Endothelial cell of umbilical vein (primary cell): ENCODE results near the gene DENND1A. TPM values are rescaled to one million over a fixed set of nuclear protein-coding genes. Genes with fewer than 3 reads are reported as not detected.

Experiments
- BruUV-seq: library from RNA; stranded (reverse); fragments of 400-500 nt; replicated peaks from 2 replicates; lab custom pipeline; 2021; lab: Mats Ljungman, UMichigan
- CTCF ChIA-PET: fragments of 300-600, 350-600 bp; sonication (Branson Sonifier 250); formaldehyde crosslinking; loops from one replicate; lab custom pipeline; 2021; ENCODE audit warnings: antibody characterized with exemption, inconsistent platforms; lab: Charles Lee
- POLR2A ChIA-PET: fragments of 300-600, 350-600 bp; sonication (Branson Sonifier 250); formaldehyde crosslinking; loops from one replicate; lab custom pipeline; 2021; ENCODE audit warnings: antibody characterized with exemption, inconsistent platforms; lab: Charles Lee
- DNase-seq: peaks from one replicate; pipeline ENCODE4 v3.0.0-alpha.2; 2011; ENCODE audit warnings: low read depth, low spot score
- FAIRE-seq: peaks from 2 replicates; lab custom pipeline; 2011; peaks lifted over from hg19 to GRCh38; lab: Jason Lieb, UNC
- H2AFZ ChIP-seq: 2 replicates; pipeline ENCODE4 v1.6.0; 2012; ENCODE audit warnings: low read depth, low read length, control low read depth, inconsistent platforms
- H3K27ac ChIP-seq: 2 replicates; pipeline ENCODE4 v1.5.1; 2011; ENCODE audit warnings: low read depth, mild to moderate bottlenecking, control low read depth, low read length, moderate library complexity; ENCODE audit not compliant: insufficient read depth
- H3K27me3 ChIP-seq, 2 experiments: 2 replicates each; pipeline versions ENCODE4 v1.6.0 to v1.6.1; 2011; ENCODE audit warnings: low read length in 2 of 2, mixed read lengths in 1 of 2; ENCODE audit not compliant: control insufficient read depth in 2 of 2, insufficient read depth in 2 of 2
- H3K36me3 ChIP-seq, 2 experiments: 2 replicates in 1 of 2; 3 replicates in 1 of 2; pipeline ENCODE4 v1.5.1; 2011; ENCODE audit warnings: low read length in 2 of 2, mild to moderate bottlenecking in 1 of 2, moderate library complexity in 1 of 2; ENCODE audit not compliant: control insufficient read depth in 2 of 2, insufficient read depth in 2 of 2; ENCODE audit errors: extremely low read depth in 1 of 2
- H3K4me1 ChIP-seq: 3 replicates; pipeline ENCODE4 v1.5.1; 2011; ENCODE audit warnings: mild to moderate bottlenecking, low read length; ENCODE audit not compliant: control insufficient read depth, insufficient read depth; ENCODE audit errors: extremely low read depth
- H3K4me2 ChIP-seq: 2 replicates; pipeline ENCODE4 v1.6.1; 2011; ENCODE audit warnings: low read length, control low read depth, mixed read lengths; ENCODE audit not compliant: insufficient read depth
- H3K4me3 ChIP-seq, 3 experiments: fragments of 200-600 bp in 1 of 3; sonication (generic), shearing (Covaris generic) in 1 of 3; replicated peaks in 1 of 3; 2 replicates each; pipeline ENCODE4 v1.5.1; 2011 to 2016; ENCODE audit warnings: control low read depth in 3 of 3, low read length in 3 of 3, mild to moderate bottlenecking in 2 of 3, inconsistent platforms in 1 of 3, low read depth in 1 of 3, moderate library complexity in 1 of 3; ENCODE audit not compliant: insufficient read depth in 1 of 3
- H3K79me2 ChIP-seq: 2 replicates; pipeline ENCODE4 v1.6.0; 2012; ENCODE audit warnings: low read length, inconsistent platforms; ENCODE audit not compliant: control insufficient read depth, insufficient read depth
- H3K9ac ChIP-seq: replicated peaks from 2 replicates; pipeline ENCODE3; 2011; ENCODE audit warnings: low read length, control low read depth; ENCODE audit not compliant: insufficient read depth; ENCODE audit errors: extremely low read depth
- H3K9me1 ChIP-seq: replicated peaks from 3 replicates; pipeline ENCODE4 v1.6.0; 2011; ENCODE audit warnings: mild to moderate bottlenecking, low read length; ENCODE audit not compliant: control insufficient read depth, insufficient read depth; ENCODE audit errors: extremely low read depth
- H3K9me3 ChIP-seq: replicated peaks from 2 replicates; pipeline ENCODE4 v1.5.1; 2012; ENCODE audit warnings: low read length, inconsistent platforms; ENCODE audit not compliant: control insufficient read depth, insufficient read depth
- H4K20me1 ChIP-seq: replicated peaks from 2 replicates; pipeline ENCODE3; 2011; ENCODE audit warnings: mild to moderate bottlenecking, low read length; ENCODE audit not compliant: control insufficient read depth, insufficient read depth; ENCODE audit errors: extremely low read depth
- MYC ChIP-seq: IDR thresholded peaks from one replicate; pipeline ENCODE4 v1.6.1; 2011; ENCODE audit warnings: mild to moderate bottlenecking, low read depth, low read length
- POLR2A ChIP-seq: IDR thresholded peaks from 2 replicates; pipeline ENCODE4 v1.6.1; 2012; ENCODE audit warnings: low read depth, mild to moderate bottlenecking, control low read depth, low read length
- dilution Hi-C: fragments of 300-500 bp; cut with MboI; formaldehyde crosslinking; loops from one replicate; pipeline ENCODE4 v1.15.0; 2019; ENCODE audit warnings: low sequenced_read_pairs; ENCODE audit not compliant: extremely low pct_ligation_motif_present
- intact Hi-C: fragments of 100-400 bp; cut with micrococcal nuclease; formaldehyde crosslinking; loops from one replicate; pipeline ENCODE4 v1.10.0; 2022
- polyA plus RNA-seq, 4 experiments: library from polyadenylated mRNA; depleted of rRNA in 3 of 4; stranded (reverse) in 3 of 4; unstranded in 1 of 4; fragments of >200 nt; gene quantifications; 2 replicates each; pipeline versions ENCODE4 v1.2.1 to v1.2.3, GENCODE V29; 2011 to 2012; ENCODE audit warnings: missing spikeins in 1 of 4
- total RNA-seq: library from RNA; stranded (reverse); gene quantifications from 2 replicates; pipeline ENCODE4 v1.2.3, GENCODE V29; 2021

The DENND1A gene
- total and polyA plus RNA-seq, 2 donors (not counting 3 experiments of a cell fraction or from before 2014, with no cell fraction given) = 18.5 to 24.5 TPM

GRCh38 chr9:123825342-123826060 lies 104.4 kb downstream of the DENND1A start:
- Histone ChIP-seq H3K27me3 (no peaks in the 10 kb centered on the region), H3K9ac (no peak overlapping the region), H3K4me2 (no peak overlapping the region), H3K4me3 (no peak overlapping the region), H3K4me1 (no peaks in the 10 kb centered on the region), H4K20me1 (no peaks in the 10 kb centered on the region), H3K79me2 (no peaks in the 10 kb centered on the region), H3K36me3 (no peaks in the 10 kb centered on the region), H3K9me3 (no peaks in the 10 kb centered on the region), H3K9me1 (no peaks in the 10 kb centered on the region), H3K27ac (no peak overlapping the region), H2AFZ (no peak overlapping the region)
- DNase-seq = no peak
- intact Hi-C loops = no loop called here
- dilution Hi-C loops = no loop called here
- ChIA-PET CTCF (interaction anchor here (0.7 to 1.9 kb wide), 5 partner anchors 10 to 44 kb away, joined by 3 to 11 read pairs (median 3); no protein-coding TSS in a partner anchor), POLR2A (no interaction called here)
- no peak for FAIRE-seq
- TF ChIP-seq MYC = no peak
- BruUV-seq = no TSS peak

DNA sequence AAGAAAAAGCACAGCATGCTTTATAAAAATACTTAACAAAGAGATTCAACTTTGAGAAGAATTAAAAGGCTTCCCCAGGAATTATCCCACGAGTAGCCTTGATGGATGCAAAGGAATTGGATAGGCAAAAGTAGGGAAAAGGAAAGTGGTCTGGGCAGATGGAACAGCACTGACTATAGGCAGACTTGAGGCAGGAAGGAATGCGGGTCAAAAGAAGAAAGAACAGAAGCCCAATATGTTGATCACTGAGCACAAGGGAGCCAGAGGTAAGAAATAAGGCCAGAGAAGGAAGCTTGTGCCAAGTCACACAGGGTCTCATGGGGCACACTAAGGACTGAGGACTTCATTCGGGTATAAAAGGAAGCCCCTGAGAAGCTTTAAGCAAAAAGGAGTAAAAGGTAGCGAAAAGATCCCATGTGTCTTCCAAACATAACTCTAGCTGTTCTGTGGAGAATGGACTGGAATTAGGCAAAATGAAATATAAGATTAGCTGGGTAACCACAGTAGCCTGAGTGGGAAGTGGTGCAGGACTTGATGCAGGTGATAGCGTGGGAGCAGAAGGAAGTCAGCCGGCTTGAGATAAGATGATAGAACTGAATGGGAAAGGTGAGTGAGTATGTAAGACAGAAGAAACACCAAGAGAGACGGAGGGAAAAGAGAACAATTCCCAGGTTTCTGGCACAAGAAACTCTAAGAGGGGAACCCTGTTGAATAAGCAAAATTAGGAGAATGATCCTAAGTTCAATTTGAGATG lies 106.6 kb downstream of the DENND1A start:
- H3K9ac ChIP-seq = no peak overlapping the region
- no peak for DNase-seq
- H2AFZ ChIP-seq = no peak overlapping the region
- no peaks in the 10 kb centered on the region for H3K4me1 ChIP-seq
- dilution Hi-C loops (no loop called here), intact Hi-C loops (no loop called here)
- no peaks in the 10 kb centered on the region for H3K27me3 ChIP-seq
- no peaks in the 10 kb centered on the region for H4K20me1 ChIP-seq
- H3K9me1 ChIP-seq = no peaks in the 10 kb centered on the region
- H3K4me2 ChIP-seq = no peak overlapping the region
- CTCF ChIA-PET = interaction anchor here (1.1 kb wide), 1 partner anchor 33 kb away, joined by 3 read pairs; no protein-coding TSS in a partner anchor
- no peak overlapping the region for H3K27ac ChIP-seq
- BruUV-seq = no TSS peak
- no peaks in the 10 kb centered on the region for H3K36me3 ChIP-seq
- no peak for FAIRE-seq
- H3K9me3 ChIP-seq = no peaks in the 10 kb centered on the region
- TF ChIP-seq POLR2A = no peak
- no peaks in the 10 kb centered on the region for H3K79me2 ChIP-seq
- POLR2A ChIA-PET = no interaction called here
- no peak overlapping the region for H3K4me3 ChIP-seq
